Vagina (tissue), 2 donors: ENCODE measurements around the gene PIK3R6.

Experiments
- POLR2A ChIP-seq, 2 donors: fragments of 450-650 bp; IDR thresholded peaks; one replicate each; pipeline ENCODE4 v1.6.1; 2017; ENCODE audit warnings: antibody characterized with exemption in 2 of 2, mild to moderate bottlenecking in 2 of 2, moderate library complexity in 2 of 2
- TF ChIP-seq, protein P1 (sequence below), 3 experiments: fragments of 450-650 bp in 2 of 3; fragments of 200-600 bp in 1 of 3; sonication (generic) in 1 of 3; IDR thresholded peaks; one replicate each; pipeline ENCODE4 v1.5.1; 2017 to 2019; ENCODE audit warnings: antibody characterized with exemption in 3 of 3, mild to moderate bottlenecking in 2 of 3, moderate library complexity in 2 of 3

DNA sequence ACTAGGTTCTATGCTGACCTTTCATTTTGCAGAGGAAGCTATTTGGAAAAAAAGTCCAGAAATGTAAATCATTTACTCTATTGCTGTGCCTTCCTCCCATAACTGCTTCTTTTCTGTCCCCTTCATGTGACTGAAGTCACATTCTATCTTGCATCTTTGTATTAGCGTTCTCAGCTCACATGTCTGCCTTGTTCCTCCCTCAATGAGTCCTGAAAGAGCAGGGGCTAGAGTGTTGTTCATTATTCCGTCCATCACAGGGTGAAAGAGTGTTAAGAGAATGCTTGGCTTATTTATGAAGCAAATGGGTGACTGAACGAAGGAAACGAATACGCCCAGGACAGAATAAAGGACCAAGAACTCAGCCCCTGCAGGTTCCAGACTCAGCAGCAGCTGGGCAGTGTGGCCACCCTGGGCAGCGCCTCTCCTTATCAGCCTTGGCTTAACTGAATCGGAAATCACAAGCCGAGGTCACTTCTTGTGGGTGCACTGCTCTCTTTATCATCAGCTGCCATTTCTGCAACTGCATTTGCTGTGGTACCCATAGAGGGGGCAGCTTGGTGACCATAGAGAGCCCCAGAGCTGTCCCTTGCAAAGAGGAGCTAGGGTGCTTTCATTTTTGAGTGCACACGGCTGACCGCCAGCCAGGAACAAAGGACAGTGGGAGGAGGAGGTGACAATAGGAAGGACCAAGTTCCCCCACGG is 1.8 kb upstream of the PIK3R6 start:
- TF ChIP-seq, protein P1, sequence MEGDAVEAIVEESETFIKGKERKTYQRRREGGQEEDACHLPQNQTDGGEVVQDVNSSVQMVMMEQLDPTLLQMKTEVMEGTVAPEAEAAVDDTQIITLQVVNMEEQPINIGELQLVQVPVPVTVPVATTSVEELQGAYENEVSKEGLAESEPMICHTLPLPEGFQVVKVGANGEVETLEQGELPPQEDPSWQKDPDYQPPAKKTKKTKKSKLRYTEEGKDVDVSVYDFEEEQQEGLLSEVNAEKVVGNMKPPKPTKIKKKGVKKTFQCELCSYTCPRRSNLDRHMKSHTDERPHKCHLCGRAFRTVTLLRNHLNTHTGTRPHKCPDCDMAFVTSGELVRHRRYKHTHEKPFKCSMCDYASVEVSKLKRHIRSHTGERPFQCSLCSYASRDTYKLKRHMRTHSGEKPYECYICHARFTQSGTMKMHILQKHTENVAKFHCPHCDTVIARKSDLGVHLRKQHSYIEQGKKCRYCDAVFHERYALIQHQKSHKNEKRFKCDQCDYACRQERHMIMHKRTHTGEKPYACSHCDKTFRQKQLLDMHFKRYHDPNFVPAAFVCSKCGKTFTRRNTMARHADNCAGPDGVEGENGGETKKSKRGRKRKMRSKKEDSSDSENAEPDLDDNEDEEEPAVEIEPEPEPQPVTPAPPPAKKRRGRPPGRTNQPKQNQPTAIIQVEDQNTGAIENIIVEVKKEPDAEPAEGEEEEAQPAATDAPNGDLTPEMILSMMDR (IDR thresholded peaks at IDR 0.05) = no peak
- no peak for TF ChIP-seq POLR2A (IDR thresholded peaks at IDR 0.05)
